GM10266 (cell line): ENCODE results near the gene BAD.

Source experiments
- DNase-seq: peaks from one replicate; pipeline ENCODE4 v3.0.0; 2012; ENCODE audit errors: extremely low spot score
- TF ChIP-seq, protein P1 (sequence below): IDR thresholded peaks from 2 replicates; pipeline ENCODE4 v1.5.1; 2012; ENCODE audit warnings: mild to moderate bottlenecking, low read depth; ENCODE audit not compliant: control insufficient read depth, insufficient read depth; ENCODE audit errors: missing control alignments

The BAD gene

GRCh38 chr11:64229090-64229743 is 55.2 kb downstream of the BAD start:
- no peak for DNase-seq
- TF ChIP-seq, protein P1, sequence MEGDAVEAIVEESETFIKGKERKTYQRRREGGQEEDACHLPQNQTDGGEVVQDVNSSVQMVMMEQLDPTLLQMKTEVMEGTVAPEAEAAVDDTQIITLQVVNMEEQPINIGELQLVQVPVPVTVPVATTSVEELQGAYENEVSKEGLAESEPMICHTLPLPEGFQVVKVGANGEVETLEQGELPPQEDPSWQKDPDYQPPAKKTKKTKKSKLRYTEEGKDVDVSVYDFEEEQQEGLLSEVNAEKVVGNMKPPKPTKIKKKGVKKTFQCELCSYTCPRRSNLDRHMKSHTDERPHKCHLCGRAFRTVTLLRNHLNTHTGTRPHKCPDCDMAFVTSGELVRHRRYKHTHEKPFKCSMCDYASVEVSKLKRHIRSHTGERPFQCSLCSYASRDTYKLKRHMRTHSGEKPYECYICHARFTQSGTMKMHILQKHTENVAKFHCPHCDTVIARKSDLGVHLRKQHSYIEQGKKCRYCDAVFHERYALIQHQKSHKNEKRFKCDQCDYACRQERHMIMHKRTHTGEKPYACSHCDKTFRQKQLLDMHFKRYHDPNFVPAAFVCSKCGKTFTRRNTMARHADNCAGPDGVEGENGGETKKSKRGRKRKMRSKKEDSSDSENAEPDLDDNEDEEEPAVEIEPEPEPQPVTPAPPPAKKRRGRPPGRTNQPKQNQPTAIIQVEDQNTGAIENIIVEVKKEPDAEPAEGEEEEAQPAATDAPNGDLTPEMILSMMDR, result no peak

- DNase-seq, result no peak
- TF ChIP-seq, protein P1, result no peak
These were observed 57.0 kb downstream of the BAD start for GRCh38 chr11:64227405-64227956.

DNA sequence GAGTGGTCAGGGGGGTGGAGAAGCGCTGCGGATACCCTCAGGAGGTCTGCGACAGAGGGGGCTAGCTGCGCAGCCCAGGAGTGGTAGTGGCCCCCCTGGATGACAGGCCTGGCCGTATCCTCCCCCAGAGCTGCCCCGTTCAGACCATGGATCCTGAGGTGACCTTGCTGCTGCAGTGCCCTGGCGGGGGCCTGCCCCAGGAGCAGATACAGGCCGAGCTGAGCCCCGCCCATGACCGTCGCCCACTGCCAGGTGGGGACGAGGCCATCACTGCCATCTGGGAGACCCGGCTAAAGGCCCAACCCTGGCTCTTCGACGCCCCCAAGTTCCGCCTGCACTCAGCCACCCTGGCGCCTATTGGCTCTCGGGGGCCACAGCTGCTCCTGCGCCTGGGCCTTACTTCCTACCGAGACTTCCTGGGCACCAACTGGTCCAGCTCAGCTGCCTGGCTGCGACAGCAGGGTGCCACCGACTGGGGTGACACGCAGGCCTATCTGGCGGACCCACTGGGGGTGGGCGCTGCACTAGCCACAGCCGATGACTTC is 57.9 kb downstream of the BAD start:
- peak; percentile 86 for DNase-seq
- TF ChIP-seq, protein P1, result no peak

DNA sequence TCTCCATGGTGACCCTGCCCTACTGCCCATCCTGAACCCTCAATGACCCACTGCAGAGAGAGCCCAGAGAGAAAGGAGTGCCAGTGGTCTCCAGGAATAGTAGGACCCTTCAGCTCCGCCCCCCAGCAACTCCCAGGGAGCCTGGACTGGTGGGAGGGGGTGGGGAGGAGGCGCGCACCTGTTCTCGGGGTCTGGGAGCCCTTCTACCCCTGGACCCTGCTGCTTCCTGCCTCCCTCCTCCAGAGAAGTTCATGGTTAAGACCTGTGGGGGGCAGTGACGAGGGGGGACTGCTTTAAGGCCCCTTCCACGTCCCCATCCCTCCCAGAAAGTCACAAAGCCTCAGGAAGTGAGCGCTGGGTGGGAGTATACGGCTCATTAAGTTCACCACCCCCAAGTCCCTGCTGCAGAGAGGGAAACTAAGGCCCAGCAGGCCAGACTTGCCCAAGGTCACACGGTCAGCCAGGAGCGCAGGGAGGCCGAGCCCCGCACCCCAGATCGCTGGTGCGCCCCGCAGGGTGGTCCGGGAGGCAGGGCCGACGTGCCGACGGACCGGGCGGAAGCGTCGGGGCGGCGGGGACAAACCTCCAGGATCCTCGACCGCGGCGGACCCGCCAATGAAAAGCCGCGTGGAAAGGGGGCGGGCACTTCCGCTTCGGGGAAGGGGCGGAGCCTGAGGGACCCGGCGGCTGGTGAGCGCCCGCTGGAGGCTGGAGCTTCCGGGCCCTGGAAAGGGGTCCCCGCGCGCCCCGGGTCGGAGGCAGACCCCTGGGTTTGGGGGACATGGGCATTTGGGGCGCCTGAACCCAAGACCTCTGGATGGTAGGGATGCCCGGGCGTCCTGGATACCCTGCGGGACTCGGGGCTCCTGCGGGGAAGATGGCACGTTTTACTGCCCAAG is 58.6 kb downstream of the BAD start, which contains the start of the genes NUDT22 and TRPT1:
Gene NUDT22, plus strand, starts transcription at position 667 of the 899 bp plus-strand sequence. CDS start 379 bp downstream, outside the sequence.
Gene TRPT1, minus strand, starts transcription at position 579 of the 899 bp plus-strand sequence. Its CDS starts 326 bp downstream, at position 253.
- TF ChIP-seq, protein P1, result peak; percentile 45
- peak; percentile 95 for DNase-seq

DNA sequence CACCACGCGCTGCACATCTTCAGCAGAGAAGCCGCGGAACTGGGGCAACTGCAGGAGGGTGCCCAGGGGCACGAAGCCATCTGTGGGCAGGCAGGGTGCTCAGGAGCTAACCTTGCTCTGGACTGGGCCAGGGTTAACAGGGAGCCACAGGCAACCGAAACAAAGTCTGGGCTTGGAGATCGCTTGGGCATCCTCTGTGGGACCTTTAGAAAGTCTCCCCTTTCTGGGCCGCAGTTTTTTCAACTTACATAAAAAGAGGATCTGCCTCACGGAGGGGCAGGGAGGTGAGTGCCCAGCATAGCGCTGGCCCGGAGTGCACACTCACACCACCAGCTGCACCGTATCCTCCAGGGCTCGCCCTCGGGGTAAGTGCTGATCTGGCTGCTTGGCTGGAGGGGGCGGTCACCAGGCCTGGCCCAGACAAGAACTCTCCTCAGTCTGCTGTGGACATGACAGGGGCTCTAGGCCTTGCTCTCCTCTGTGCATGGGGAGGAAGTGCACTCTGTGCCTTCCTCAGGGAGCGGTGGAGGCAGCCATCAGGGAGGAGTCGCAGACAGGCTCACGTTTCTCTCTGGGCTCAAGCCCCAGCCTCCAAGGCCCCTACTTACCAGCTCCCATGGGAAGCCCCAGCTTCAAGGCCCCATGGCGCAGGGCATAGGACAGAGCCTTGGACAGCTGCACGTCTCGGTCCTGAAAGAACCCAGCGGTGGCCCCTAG is 59.4 kb downstream of the BAD start:
- no peak for DNase-seq
- TF ChIP-seq, protein P1, result no peak

- TF ChIP-seq, protein P1, result no peak
- DNase-seq, result no peak
These were observed 60.1 kb downstream of the BAD start for GRCh38 chr11:64224151-64224890.
